GM21423 (cell line): Measurements from ENCODE around the gene NPIPB9.
"Not testable (repeated sequence)": the region's sequence is repeated elsewhere in the genome, so short reads cannot be mapped to it uniquely, and the experiment has no call there.

Experiments
- ATAC-seq: cut with Tn5 transposase; IDR thresholded peaks from one replicate; pipeline ENCODE4 v1.9.1; 2021; ENCODE audit warnings: mild to moderate bottlenecking, moderate library complexity; ENCODE audit not compliant: unreplicated experiment

Gene NPIPB9

GRCh38 chr16:28751487-28751886 lies at the start of gene NPIPB9:
Gene NPIPB9 (plus strand): TSS chr16:28751787.
- ATAC-seq, result not testable (repeated sequence)

GRCh38 chr16:28704246-28704645 lies 47.3 kb upstream of the NPIPB9 start:
- not testable (repeated sequence) for ATAC-seq

GRCh38 chr16:28711220-28712083 lies 40.1 kb upstream of the NPIPB9 start, which contains the start of gene EIF3C:
Gene EIF3C (plus strand): TSS chr16:28711464. CDS start chr16:28711687, 223 bp downstream.
- ATAC-seq, result peak; percentile 97

GRCh38 chr16:28722852-28723650 lies 28.5 kb upstream of the NPIPB9 start:
- ATAC-seq, result not testable (repeated sequence)

GRCh38 chr16:28731253-28731652 lies 20.3 kb upstream of the NPIPB9 start:
- ATAC-seq, result not testable (repeated sequence)

- ATAC-seq, result not testable (repeated sequence)
Measured at GRCh38 chr16:28732455-28733124, 19.0 kb upstream of the NPIPB9 start.

- not testable (repeated sequence) for ATAC-seq
Measured at GRCh38 chr16:28739787-28740186, 11.8 kb upstream of the NPIPB9 start.

- ATAC-seq, result not testable (repeated sequence)
Measured at GRCh38 chr16:28740631-28741030, 11.0 kb upstream of the NPIPB9 start.

- ATAC-seq, result not testable (repeated sequence)
Measured at GRCh38 chr16:28741295-28741694, 10.3 kb upstream of the NPIPB9 start.

- ATAC-seq, result not testable (repeated sequence)
Measured at GRCh38 chr16:28746618-28747350, 4.8 kb upstream of the NPIPB9 start.

- ATAC-seq, result peak; percentile 96
Measured at GRCh38 chr16:28749997-28750465, 1.6 kb upstream of the NPIPB9 start.

- ATAC-seq, result peak; percentile 23
Measured at GRCh38 chr16:28750469-28751067, 1.0 kb upstream of the NPIPB9 start.

- ATAC-seq, result not testable (repeated sequence)
Measured at GRCh38 chr16:28781697-28782096, 30.1 kb downstream of the NPIPB9 start.

GRCh38 chr16:28782357-28782756 lies 30.8 kb downstream of the NPIPB9 start:
- ATAC-seq, result not testable (repeated sequence)

- peak; percentile 84 for ATAC-seq
Measured at GRCh38 chr16:28802235-28803019, 50.8 kb downstream of the NPIPB9 start.

- not testable (repeated sequence) for ATAC-seq
Measured at GRCh38 chr16:28807445-28808120, 56.0 kb downstream of the NPIPB9 start.

GRCh38 chr16:28820016-28820415 lies 68.4 kb downstream of the NPIPB9 start:
- no peak for ATAC-seq

- not testable (repeated sequence) for ATAC-seq
Measured at GRCh38 chr16:28820546-28820945, 69.0 kb downstream of the NPIPB9 start.
